Cardiac muscle cell (in vitro differentiated cells and primary cell): Measurements from ENCODE around the gene CPD. TPM values are rescaled to one million over a fixed set of nuclear protein-coding genes. Genes with fewer than 3 reads are reported as not detected.
"Not testable (repeated sequence)": the region's sequence is repeated elsewhere in the genome, so short reads cannot be mapped to it uniquely, and the experiment has no call there.

Experiments used
- DNase-seq, 2 donors: peaks; one replicate each; pipeline versions ENCODE4 v3.0.0 to v3.0.0-alpha.2; 2010 to 2017; ENCODE audit warnings: low read depth in 1 of 2, low spot score in 1 of 2
- H3K27ac ChIP-seq: fragments of 200-600 bp; sonication (generic); 2 replicates; pipeline ENCODE4 v1.5.1; 2016
- H3K27me3 ChIP-seq: fragments of 200-600 bp; sonication (generic); 2 replicates; pipeline ENCODE4 v1.6.0; 2016; ENCODE audit warnings: control low read depth
- H3K36me3 ChIP-seq: fragments of 200-600 bp; sonication (generic); 2 replicates; pipeline ENCODE4 v1.5.1; 2016; ENCODE audit warnings: control low read depth
- H3K4me1 ChIP-seq: fragments of 200-600 bp; sonication (generic); 2 replicates; pipeline ENCODE4 v1.8.1; 2017; ENCODE audit warnings: low read depth, mild to moderate bottlenecking, mixed run types
- H3K4me3 ChIP-seq: fragments of 200-600 bp; sonication (generic); 2 replicates; pipeline ENCODE4 v1.5.1; 2016; ENCODE audit warnings: mild to moderate bottlenecking
- H3K9me3 ChIP-seq: fragments of 200-600 bp; sonication (generic); 2 replicates; pipeline ENCODE4 v1.5.1; 2017; ENCODE audit warnings: low read depth, mild to moderate bottlenecking, control low read depth
- CTCF ChIP-seq: IDR thresholded peaks from 2 replicates; pipeline ENCODE4 v1.5.1; 2012; ENCODE audit warnings: low read depth, mild to moderate bottlenecking, low read length
- polyA plus RNA-seq: library from polyadenylated mRNA; unstranded; fragments of >200 nt; fragmentation: Nextera tagmentation; extraction: Ambion mirVana; gene quantifications from 2 replicates; pipeline ENCODE4 v1.2.1, GENCODE V29; 2016
- total RNA-seq: library from RNA; depleted of rRNA; stranded (reverse); fragments of >200 nt; gene quantifications from 2 replicates; pipeline ENCODE4 v1.2.3, GENCODE V29; 2016

The CPD gene
- total and polyA plus RNA-seq, 2 experiments from 2014 or later: 19.5 to 47.4 TPM

GRCh38 chr17:30347488-30347887 lies 31.2 kb upstream of the CPD start:
- Histone ChIP-seq H3K36me3 (no peaks in the 10 kb centered on the region), H3K4me3 (no peak overlapping the region), H3K4me1 (peaks cover 12% of the 10 kb centered on the region), H3K9me3 (no peaks in the 10 kb centered on the region), H3K27ac (no peak overlapping the region), H3K27me3 (no peaks in the 10 kb centered on the region)
- no peak for DNase-seq
- no peak for TF ChIP-seq CTCF

GRCh38 chr17:30349252-30349651 lies 29.5 kb upstream of the CPD start:
- no peak overlapping the region for H3K4me3 ChIP-seq
- no peaks in the 10 kb centered on the region for H3K36me3 ChIP-seq
- TF ChIP-seq CTCF: no peak
- no peaks in the 10 kb centered on the region for H3K9me3 ChIP-seq
- peaks cover 5% of the 10 kb centered on the region for H3K4me1 ChIP-seq
- no peak for DNase-seq
- no peaks in the 10 kb centered on the region for H3K27me3 ChIP-seq
- H3K27ac ChIP-seq: no peak overlapping the region

GRCh38 chr17:30351263-30351662 lies 27.5 kb upstream of the CPD start:
- DNase-seq, H3K9me3 ChIP-seq, H3K27me3 ChIP-seq, H3K4me1 ChIP-seq, H3K27ac ChIP-seq, H3K36me3 ChIP-seq, H3K4me3 ChIP-seq: not testable (repeated sequence)

GRCh38 chr17:30351735-30352134 lies 27.0 kb upstream of the CPD start:
- H3K27me3 ChIP-seq: no peaks in the 10 kb centered on the region
- no peak for DNase-seq
- H3K36me3 ChIP-seq: no peaks in the 10 kb centered on the region
- no peaks in the 10 kb centered on the region for H3K4me1 ChIP-seq
- no peak overlapping the region for H3K4me3 ChIP-seq
- no peak overlapping the region for H3K27ac ChIP-seq
- TF ChIP-seq CTCF: no peak
- no peaks in the 10 kb centered on the region for H3K9me3 ChIP-seq

GRCh38 chr17:30352240-30352814 lies 26.4 kb upstream of the CPD start:
- TF ChIP-seq CTCF: no peak

GRCh38 chr17:30354701-30355100 lies 24.0 kb upstream of the CPD start:
- H3K9me3 ChIP-seq: no peaks in the 10 kb centered on the region
- H3K27me3 ChIP-seq: no peaks in the 10 kb centered on the region
- H3K27ac ChIP-seq: no peak overlapping the region
- no peak for DNase-seq
- no peak for TF ChIP-seq CTCF
- no peaks in the 10 kb centered on the region for H3K4me1 ChIP-seq
- H3K4me3 ChIP-seq: no peak overlapping the region
- no peaks in the 10 kb centered on the region for H3K36me3 ChIP-seq

More at GRCh38 chr17:30352240-30352814, 26.4 kb upstream of the CPD start:
- H3K36me3 ChIP-seq: no peaks in the 10 kb centered on the region
- no peaks in the 10 kb centered on the region for H3K27me3 ChIP-seq
- no peak overlapping the region for H3K27ac ChIP-seq
- DNase-seq: no peak
- no peaks in the 10 kb centered on the region for H3K4me1 ChIP-seq
- no peak overlapping the region for H3K4me3 ChIP-seq
- H3K9me3 ChIP-seq: no peaks in the 10 kb centered on the region
